OCI-LY3 (cell line): ENCODE results near the gene TNNI2.

Experiments used
- CTCF ChIP-seq: fragments of 200-600, 300-600 bp; sonication (generic); IDR thresholded peaks from 2 replicates; pipeline ENCODE4 v1.5.1; 2014; ENCODE audit warnings: antibody characterized with exemption, low read length, low read depth
- EZH2phosphoT487 ChIP-seq: fragments of 200-600 bp; shearing (Covaris generic); IDR thresholded peaks from 2 replicates; pipeline ENCODE4 v1.6.1; 2018; ENCODE audit warnings: antibody characterized with exemption, mixed run types, low read depth

GRCh38 chr11:1884303-1884700 is 45.5 kb downstream of the TNNI2 start:
- TF ChIP-seq CTCF (no peak), EZH2phosphoT487 (no peak)
